Measurements from ENCODE around the gene EPN2. TPM values are rescaled to one million over a fixed set of nuclear protein-coding genes. Genes with fewer than 3 reads are reported as not detected.
A peak's percentile ranks its signal among the peaks of the same experiment; 100 is the strongest.

The EPN2 gene
- total RNA-seq, 2 donors from 2014 or later, result 28.8 to 67.7 TPM

DNA sequence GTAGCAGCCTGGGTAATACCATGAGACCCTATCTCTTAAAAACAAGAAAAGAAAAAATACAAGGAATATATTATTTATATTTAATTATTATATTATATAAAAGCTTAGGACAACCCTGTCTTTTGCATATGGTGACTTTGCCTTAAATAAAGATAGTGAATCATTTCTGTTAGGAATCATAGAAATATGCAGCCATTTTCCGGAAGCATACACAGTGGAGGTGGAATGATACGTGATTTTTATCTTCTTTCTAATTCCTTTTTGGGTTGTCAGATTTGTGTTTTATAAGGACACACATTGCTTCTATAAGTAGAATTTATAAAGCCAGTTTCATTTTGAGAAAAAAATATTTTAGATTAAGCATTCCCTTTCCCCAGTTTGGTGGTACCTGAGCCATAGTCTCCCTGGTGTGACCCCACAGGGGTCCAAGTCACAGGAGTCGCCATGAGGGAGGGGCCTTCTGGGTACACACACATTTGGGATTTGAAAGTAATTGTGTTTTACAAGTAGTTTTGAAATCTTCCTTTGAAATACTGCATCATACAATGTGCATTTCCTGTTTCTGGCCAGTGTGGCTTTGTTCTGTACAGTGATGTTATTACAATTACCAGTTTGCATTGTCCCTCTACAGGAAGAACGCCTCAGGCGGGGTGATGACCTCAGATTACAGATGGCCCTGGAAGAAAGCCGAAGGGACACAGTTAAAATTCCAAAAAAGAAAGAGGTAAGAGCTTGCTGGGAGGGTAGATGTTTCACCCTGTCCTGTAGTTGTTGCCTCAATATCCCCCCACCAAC is 74.5 kb downstream of the EPN2 start:
- TF ChIP-seq POLR2AphosphoS5 (IDR thresholded peaks at IDR 0.05), result no peak
- TF ChIP-seq, protein P1, sequence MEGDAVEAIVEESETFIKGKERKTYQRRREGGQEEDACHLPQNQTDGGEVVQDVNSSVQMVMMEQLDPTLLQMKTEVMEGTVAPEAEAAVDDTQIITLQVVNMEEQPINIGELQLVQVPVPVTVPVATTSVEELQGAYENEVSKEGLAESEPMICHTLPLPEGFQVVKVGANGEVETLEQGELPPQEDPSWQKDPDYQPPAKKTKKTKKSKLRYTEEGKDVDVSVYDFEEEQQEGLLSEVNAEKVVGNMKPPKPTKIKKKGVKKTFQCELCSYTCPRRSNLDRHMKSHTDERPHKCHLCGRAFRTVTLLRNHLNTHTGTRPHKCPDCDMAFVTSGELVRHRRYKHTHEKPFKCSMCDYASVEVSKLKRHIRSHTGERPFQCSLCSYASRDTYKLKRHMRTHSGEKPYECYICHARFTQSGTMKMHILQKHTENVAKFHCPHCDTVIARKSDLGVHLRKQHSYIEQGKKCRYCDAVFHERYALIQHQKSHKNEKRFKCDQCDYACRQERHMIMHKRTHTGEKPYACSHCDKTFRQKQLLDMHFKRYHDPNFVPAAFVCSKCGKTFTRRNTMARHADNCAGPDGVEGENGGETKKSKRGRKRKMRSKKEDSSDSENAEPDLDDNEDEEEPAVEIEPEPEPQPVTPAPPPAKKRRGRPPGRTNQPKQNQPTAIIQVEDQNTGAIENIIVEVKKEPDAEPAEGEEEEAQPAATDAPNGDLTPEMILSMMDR (IDR thresholded peaks at IDR 0.05), result no peak
- TF ChIP-seq POLR2A (IDR thresholded peaks at IDR 0.05), result no peak
- no peak for DNase-seq (ENCODE audit: low spot score)
- WGBS, result 74% methylated on average over 6 of the region's 6 CpGs
- Histone ChIP-seq H3K27ac (peak overlapping the region in 1 of 2 donors; percentile 10), H3K27me3 (replicated peaks; ENCODE audit: insufficient read depth) (no peaks in the 10 kb centered on the region), H3K9me3 (no peaks in the 10 kb centered on the region), H3K36me3 (peaks cover 0 to 6% of the 10 kb centered on the region in 2 donors), H3K4me3 (no peak overlapping the region), H3K4me1 (replicated peaks) (no peaks in the 10 kb centered on the region)
- intact Hi-C loops (cut with DNase I), result no loop called here

DNA sequence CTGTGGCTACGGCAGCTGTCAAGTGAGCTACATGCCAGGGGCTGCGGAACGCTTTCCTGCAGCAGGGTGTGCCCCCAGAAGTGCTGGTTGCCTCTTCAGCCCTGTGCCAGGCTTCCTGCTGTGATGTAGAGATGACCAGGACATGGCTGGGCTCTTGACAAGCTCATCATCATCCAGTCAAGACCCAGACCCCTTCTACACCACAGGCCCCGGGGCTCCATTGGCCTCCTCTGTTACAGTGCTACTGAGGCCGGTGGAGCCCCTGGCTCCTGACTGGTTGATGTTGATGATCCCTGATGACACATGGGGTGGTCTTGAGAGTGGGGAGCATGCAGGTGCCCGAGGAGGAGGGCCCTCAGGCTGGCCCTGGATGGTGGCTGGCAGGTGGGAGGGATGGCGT is 75.2 kb downstream of the EPN2 start:
- 91% methylated on average over 7 of the region's 7 CpGs for WGBS
- Histone ChIP-seq H3K27me3 (replicated peaks; ENCODE audit: insufficient read depth) (no peaks in the 10 kb centered on the region), H3K27ac (peak overlapping the region; percentile 10 to 38), H3K36me3 (peaks cover 0 to 6% of the 10 kb centered on the region in 2 donors), H3K4me1 (replicated peaks) (no peaks in the 10 kb centered on the region), H3K9me3 (no peaks in the 10 kb centered on the region), H3K4me3 (no peak overlapping the region)
- no peak for TF ChIP-seq POLR2AphosphoS5 (IDR thresholded peaks at IDR 0.05)
- no peak for TF ChIP-seq POLR2A (IDR thresholded peaks at IDR 0.05)
- TF ChIP-seq, protein P1 (IDR thresholded peaks at IDR 0.05), result no peak
- no peak for DNase-seq (ENCODE audit: low spot score)
- intact Hi-C loops (cut with DNase I), result no loop called here

- intact Hi-C loops (cut with DNase I), result no loop called here
These were observed 76.0 kb downstream of the EPN2 start for GRCh38 chr17:19313066-19313745.

DNA sequence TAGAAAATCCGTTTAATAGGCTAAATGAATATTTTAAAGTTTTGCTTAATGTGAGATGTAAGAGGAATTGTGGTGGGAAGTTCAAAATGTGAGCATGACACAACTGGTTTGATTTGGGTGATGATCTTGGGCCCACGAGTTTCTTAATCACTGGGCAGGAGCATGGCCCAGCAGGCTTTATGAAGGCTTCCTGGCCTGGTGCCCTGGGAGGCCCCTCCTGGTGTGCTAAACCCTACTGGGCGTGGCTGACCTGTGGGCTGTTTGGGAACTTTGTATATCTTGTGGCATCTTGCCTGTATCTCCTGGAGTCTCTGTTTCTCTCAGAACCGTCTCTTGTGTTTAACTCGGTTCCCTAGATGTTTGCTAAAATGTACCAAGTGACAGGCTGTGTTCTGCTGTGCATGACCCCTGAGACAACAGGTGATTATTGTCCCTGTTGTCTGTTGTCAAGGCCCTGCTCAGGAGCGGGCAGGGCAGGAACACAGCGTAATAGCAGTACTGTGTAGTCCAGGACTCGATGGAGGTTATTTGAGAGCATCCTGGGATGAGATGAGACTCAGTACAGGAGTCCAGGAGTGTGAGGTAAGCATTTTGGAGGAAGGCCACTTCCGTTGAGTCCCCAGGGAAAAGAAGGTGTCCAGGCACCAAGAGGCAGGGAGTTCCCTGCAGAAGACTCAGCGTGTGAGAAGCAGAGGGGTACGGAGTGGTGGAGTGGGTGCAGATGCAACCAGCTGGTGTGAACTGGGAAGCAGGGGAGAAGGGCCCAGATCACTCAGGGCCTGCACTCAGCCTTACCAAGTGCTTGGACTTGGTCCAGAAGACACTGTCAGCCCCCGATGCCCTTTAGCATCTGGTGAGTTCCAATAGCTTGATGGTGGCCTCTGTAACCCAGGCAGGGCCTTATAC is 76.8 kb downstream of the EPN2 start:
- no peaks in the 10 kb centered on the region for H3K4me1 ChIP-seq (replicated peaks)

More at GRCh38 chr17:19313066-19313745, 76.0 kb downstream of the EPN2 start:
- H3K27me3 ChIP-seq (replicated peaks; ENCODE audit: insufficient read depth), result no peaks in the 10 kb centered on the region
- no peak for DNase-seq (ENCODE audit: low spot score)
- no peaks in the 10 kb centered on the region for H3K9me3 ChIP-seq
- H3K36me3 ChIP-seq, result peaks cover 0 to 6% of the 10 kb centered on the region in 2 donors
- TF ChIP-seq, protein P1 (IDR thresholded peaks at IDR 0.05), result no peak
- TF ChIP-seq POLR2AphosphoS5 (IDR thresholded peaks at IDR 0.05) (no peak), POLR2A (IDR thresholded peaks at IDR 0.05) (no peak)
- H3K4me3 ChIP-seq, result no peak overlapping the region
- H3K4me1 ChIP-seq (replicated peaks), result no peaks in the 10 kb centered on the region
- WGBS, result 86% methylated on average over 13 of the region's 13 CpGs
- H3K27ac ChIP-seq, result peak overlapping the region; percentile 10 to 38

More for the DNA sequence above, 76.8 kb downstream of the EPN2 start:
- no peaks in the 10 kb centered on the region for H3K27me3 ChIP-seq (replicated peaks; ENCODE audit: insufficient read depth)
- WGBS, result 56% methylated on average over 12 of the region's 12 CpGs
- peaks cover 0 to 6% of the 10 kb centered on the region in 2 donors for H3K36me3 ChIP-seq
- intact Hi-C loops (cut with DNase I), result no loop called here
- no peak for TF ChIP-seq POLR2AphosphoS5 (IDR thresholded peaks at IDR 0.05)
- no peak for TF ChIP-seq POLR2A (IDR thresholded peaks at IDR 0.05)
- TF ChIP-seq, protein P1 (IDR thresholded peaks at IDR 0.05), result no peak
- DNase-seq (ENCODE audit: low spot score), result no peak
- no peak overlapping the region for H3K4me3 ChIP-seq
- H3K27ac ChIP-seq, result peak overlapping the region; percentile 10 to 38
- H3K9me3 ChIP-seq, result no peaks in the 10 kb centered on the region
